GM18520 (cell line): ENCODE data around the gene PDGFRA.

Source experiments
- ATAC-seq: cut with Tn5 transposase; IDR thresholded peaks from one replicate; pipeline ENCODE4 v1.9.1; 2021; ENCODE audit not compliant: unreplicated experiment

Gene PDGFRA

GRCh38 chr4:54228961-54229501, at the start of gene PDGFRA:
PDGFRA (plus strand) TSS chr4:54229293; CDS start chr4:54258769, 29,476 bp downstream.
- ATAC-seq = no peak

DNA sequence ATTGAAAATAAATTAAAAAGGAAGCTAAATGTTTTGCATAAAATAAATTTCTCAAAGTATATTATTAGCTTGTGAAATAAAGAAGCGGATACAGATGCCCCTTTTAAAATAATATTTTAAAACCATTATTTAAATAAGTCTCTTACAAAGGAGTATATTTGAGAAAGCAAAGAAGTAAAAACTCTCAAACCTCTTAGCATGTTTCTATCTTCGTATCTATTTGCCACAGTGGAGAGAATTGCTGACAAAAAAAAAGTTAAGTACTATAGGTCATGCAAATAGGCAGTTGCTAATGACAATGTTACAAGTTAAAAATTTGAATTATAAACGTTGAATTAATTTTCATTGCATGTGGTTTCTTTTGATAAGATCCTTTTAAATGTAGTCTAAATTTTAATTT, 44.5 kb upstream of the PDGFRA start:
- no peak for ATAC-seq

- ATAC-seq = no peak
These were observed 43.9 kb upstream of the PDGFRA start for GRCh38 chr4:54185044-54185780.

DNA sequence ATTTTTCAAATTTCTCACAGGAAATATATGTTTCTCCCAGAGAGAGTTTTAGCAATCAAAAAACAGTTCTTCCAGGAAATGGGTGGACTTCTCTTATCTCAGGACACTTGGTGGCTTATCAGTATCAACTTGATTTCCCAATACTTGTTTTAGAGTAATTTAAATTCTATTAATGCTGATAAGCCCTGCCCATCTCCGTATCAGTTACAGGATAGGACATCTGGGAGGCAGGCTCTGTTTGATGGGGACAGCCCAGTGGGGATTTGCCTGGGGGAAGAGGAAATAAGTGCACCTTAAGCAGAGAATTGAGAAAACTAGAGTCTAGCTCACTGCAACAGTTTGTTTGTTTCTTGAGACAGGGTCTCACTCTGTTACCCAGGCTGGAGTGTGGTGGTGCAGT, 43.2 kb upstream of the PDGFRA start:
- ATAC-seq = no peak

DNA sequence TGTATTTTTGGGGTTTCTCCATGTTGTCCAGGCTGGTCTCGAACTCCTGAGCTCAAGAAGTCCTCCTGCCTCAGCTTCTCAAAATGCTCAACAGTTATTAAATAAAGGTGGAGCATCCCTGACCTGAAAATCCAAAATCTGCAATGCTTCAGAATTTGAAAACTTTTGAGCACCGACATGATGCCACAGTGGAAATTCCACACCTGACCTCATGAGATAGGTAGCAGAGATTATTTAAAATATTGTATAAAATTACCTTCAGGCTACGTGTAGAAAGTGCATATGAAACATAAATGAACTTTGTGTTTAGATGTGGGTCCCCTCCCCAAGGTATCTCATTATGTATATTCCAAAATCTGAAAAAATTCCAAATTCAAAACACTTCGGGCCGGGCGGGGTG, 42.7 kb upstream of the PDGFRA start:
- ATAC-seq = no peak

DNA sequence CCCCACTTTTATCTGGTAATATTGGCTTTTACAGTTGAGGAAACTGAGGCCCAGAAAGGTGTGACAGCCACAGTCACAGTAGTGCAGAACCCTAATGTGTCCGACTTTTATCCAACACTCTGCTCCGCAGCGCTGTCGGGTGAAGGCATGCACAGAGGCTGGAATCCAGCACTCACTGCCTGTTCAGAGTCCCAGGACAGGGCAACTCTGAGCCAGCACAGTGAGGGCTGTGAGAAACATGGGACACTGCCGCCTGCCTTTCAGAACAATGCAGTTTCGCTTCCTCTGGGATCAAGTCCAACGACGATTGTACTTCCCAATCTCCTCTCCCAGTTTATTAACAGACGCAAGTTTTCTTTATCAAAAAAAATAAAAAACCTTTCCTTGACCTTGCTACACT, 41.9 kb upstream of the PDGFRA start:
- no peak for ATAC-seq

DNA sequence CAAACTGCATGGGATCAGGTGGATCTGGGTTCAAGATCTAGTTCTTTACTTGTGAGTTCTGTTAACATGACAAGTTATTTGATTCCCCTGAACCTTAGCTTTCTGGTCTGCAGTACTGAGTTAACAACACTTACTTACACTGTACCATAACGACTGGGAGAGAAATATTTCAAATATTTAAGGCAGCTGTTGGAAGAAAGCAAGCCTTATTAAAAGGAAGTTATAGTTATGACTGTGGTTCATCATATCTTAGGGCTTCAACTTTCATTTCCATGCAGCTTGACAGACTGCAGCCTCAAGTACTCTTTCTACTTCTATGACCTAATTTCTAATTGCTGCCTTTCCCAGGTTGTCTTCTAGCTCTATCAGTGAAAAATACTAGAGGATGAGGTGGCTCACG, 40.0 kb upstream of the PDGFRA start:
- no peak for ATAC-seq

DNA sequence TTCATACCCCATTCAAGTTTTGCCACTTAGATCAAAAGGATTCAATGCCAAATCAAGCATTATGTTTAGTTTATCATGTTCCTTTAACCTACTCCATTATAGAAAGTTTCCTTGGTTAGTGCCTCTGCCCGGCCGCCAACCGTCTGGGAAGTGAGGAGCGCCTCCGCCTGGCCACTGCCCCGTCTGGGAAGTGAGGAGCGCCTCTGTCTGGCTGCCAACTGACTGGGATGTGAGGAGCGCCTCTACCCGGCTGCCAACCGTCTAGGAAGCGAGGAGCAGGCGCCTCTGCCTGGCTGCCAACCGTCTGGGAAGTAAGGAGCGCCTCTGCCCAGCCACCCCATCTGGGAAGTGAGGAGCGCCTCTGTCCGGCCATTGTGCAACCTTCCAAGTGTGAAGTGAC, 36.3 kb upstream of the PDGFRA start:
- no peak for ATAC-seq

DNA sequence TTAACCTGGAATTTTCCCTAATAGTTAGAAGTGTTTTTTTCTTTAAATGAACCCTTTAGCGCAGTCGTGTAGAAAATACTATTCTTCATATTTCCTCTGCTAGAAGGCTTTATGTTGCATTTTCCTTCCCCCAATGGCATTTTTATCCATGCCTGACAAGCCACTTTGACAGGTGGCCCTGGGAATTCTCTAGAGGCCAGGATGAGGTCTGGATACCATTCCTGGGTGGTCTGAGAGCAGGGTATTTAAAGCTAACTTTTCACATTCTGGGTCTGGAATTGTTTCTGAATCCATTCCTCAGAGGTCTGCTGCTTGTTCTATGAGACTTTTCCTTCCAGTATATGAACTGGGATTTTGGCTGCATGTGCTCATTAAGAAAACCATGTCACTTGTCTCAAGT, 31.2 kb upstream of the PDGFRA start:
- no peak for ATAC-seq

GRCh38 chr4:54199919-54200318, 29.2 kb upstream of the PDGFRA start:
- ATAC-seq = no peak

- ATAC-seq = no peak
These were observed 19.5 kb upstream of the PDGFRA start for GRCh38 chr4:54209617-54210016.

DNA sequence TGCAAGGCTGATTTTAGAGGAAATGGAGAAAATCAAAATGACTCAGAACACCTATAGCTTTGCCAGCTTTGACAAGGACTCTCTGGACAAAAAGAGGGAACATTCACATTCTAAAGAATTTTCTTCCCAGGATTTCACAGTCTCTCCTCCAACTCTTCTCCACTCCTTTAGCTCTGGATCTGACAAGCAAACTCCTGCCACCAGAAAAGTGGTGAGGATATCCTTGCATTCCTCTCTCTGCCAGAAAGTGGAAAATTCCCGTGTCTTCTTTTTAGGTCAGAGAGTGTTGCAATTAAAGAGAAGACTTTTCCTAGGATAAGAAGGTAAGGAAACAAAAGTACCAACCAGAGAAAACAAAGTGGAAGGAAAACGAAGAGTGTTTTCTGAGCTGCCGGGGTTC, 16.1 kb upstream of the PDGFRA start:
- ATAC-seq = no peak

DNA sequence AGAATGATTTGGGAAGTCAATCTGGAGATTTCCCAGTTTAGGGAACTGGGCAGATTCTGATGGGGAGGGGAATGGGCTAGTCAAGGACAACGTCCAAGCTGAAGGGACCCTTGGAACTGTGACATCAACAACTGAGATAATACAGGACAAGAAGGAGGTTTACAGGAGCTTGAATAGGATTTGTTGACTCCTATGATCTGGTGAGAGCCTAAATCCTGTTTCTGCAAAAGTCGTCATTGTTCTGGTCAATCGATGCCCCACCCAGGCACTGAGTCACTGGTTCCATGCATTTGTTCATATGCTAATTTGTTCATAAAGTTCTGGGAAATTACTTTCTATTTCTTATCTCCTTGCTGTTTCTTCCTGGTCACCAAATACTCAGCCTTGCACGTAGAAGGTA, 15.3 kb upstream of the PDGFRA start:
- ATAC-seq = no peak

GRCh38 chr4:54215379-54216077, 13.6 kb upstream of the PDGFRA start:
- no peak for ATAC-seq

GRCh38 chr4:54217642-54218495, 11.2 kb upstream of the PDGFRA start:
- ATAC-seq = no peak

DNA sequence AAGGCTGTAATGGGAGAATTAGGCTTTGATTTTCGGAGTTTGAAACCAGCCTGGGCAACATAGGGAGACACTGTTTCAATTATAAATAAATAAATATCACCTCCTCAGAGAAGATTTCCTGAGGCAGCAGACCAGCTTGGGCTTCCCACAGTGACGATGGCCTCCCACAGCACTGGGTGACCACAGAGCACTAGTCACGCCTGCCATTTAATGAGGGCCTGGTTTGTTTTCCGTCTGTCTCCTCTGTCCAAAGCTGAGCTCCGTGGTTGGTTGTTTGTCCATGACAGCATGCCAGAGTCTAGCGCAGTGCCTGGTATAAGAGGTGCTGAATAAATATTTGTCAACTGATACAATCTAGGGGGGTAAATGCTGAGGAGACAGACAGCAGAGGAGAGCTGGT, 10.4 kb upstream of the PDGFRA start:
- no peak for ATAC-seq

GRCh38 chr4:54224996-54225597, 4.0 kb upstream of the PDGFRA start:
- no peak for ATAC-seq

GRCh38 chr4:54225598-54226403, 3.3 kb upstream of the PDGFRA start:
- ATAC-seq = no peak

- ATAC-seq = no peak
These were observed 2.5 kb upstream of the PDGFRA start for GRCh38 chr4:54226404-54227255.
